Activated CD4-positive, alpha-beta T cell treated with anti-CD3 and anti-CD28 coated beads, Interleukin-2, amount 10 ng/mL, durations not matched to agents 7 days and 5 days (primary cell): Measurements from ENCODE around the gene BOC. TPM values are rescaled to one million over a fixed set of nuclear protein-coding genes. Genes with fewer than 3 reads are reported as not detected.

Source experiments
- CTCF ChIA-PET: fragments of 350-600 bp; sonication (Branson Sonifier 250); formaldehyde crosslinking; loops from one replicate; lab custom pipeline; 2021; ENCODE audit warnings: antibody characterized with exemption; lab: Charles Lee
- POLR2A ChIA-PET: fragments of 350-600 bp; sonication (Branson Sonifier 250); formaldehyde crosslinking; loops from one replicate; lab custom pipeline; 2021; ENCODE audit warnings: antibody characterized with exemption; lab: Charles Lee
- DNase-seq: peaks from one replicate; pipeline ENCODE4 v3.0.0-alpha.2; 2020
- H3K27ac Mint-ChIP-seq: one replicate; pipeline ENCODE4 v1.8.0; 2021; ENCODE audit warnings: mild to moderate bottlenecking, moderate library complexity, mixed read lengths
- H3K27me3 Mint-ChIP-seq: one replicate; pipeline ENCODE4 v1.8.0; 2021; ENCODE audit warnings: mixed read lengths
- H3K36me3 Mint-ChIP-seq: one replicate; pipeline ENCODE4 v1.8.0; 2021; ENCODE audit warnings: low read depth, mixed read lengths
- H3K4me1 Mint-ChIP-seq: one replicate; pipeline ENCODE4 v1.8.0; 2021; ENCODE audit warnings: mixed read lengths
- H3K4me3 Mint-ChIP-seq: one replicate; pipeline ENCODE4 v1.8.0; 2021; ENCODE audit warnings: mild to moderate bottlenecking, moderate library complexity, mixed read lengths
- H3K9me3 Mint-ChIP-seq: one replicate; pipeline ENCODE4 v1.8.0; 2021; ENCODE audit warnings: mixed read lengths
- total RNA-seq, 2 experiments: library from RNA; stranded (reverse); gene quantifications; one replicate each; pipeline ENCODE4 v1.2.3, GENCODE V29; 2021

The BOC gene
- total RNA-seq, 2 experiments from 2014 or later = not detected

DNA sequence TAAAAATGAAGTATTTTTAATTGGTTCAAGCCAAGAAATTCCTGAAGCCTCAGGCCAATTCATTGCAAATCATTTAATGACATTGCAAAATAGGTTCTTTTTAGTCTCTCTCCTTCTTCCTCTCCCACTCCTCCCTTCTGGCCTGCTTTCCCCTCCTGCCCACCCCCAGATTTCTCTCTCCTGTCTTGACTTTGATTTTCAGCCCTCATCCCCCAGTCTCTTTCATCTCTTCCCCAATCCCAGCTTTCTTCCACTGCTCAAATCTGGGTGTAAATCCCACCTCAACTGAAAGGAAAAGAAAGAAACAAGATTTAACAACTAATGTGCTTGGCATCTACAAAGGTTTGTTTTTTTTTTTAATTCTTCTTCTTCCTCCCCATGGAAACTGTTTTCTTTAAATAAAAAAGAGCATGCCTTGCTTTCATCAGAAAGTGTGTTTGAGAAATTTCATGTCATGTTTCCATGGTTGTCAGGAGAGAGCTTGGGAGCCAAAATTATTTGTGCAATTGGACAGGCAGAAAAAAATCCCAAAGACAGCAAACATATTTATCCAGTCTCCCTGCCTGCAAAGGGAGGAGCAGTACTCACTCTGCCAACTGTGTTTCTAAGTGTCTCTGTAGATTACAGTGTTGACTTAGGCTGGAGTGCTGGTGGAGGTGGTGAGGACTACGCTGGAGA, 50.4 kb downstream of the BOC start:
- ChIA-PET CTCF (no interaction called here), POLR2A (no interaction called here)

DNA sequence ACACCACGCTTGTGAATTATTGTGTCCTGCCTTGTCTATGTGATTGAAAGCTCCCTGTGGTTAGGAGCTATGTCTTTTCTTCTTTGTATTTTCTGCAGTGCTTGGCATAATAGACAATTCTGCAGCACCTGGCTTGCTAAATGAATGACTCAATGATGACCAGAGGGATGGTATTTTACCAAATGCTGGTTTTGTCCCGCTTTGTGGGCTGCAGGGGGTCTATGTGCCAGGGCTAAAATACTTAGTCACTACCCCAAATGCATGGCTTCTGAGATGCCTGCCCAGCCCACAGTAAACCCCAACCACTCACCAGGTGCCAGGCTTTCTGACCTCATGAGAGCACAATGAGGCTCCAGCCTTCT, 50.9 kb downstream of the BOC start:
- POLR2A ChIA-PET = no interaction called here
- CTCF ChIA-PET = no interaction called here
- no peaks in the 10 kb centered on the region for H3K36me3 Mint-ChIP-seq
- H3K27me3 Mint-ChIP-seq = peaks cover 7% of the 10 kb centered on the region
- no peak for DNase-seq
- H3K27ac Mint-ChIP-seq = no peak overlapping the region
- H3K9me3 Mint-ChIP-seq = no peaks in the 10 kb centered on the region
- no peaks in the 10 kb centered on the region for H3K4me1 Mint-ChIP-seq
- no peak overlapping the region for H3K4me3 Mint-ChIP-seq

More for the DNA sequence above, 50.4 kb downstream of the BOC start:
- no peak for DNase-seq
- Mint-ChIP-seq H3K27ac (no peak overlapping the region), H3K36me3 (no peaks in the 10 kb centered on the region), H3K4me1 (no peaks in the 10 kb centered on the region), H3K4me3 (no peak overlapping the region), H3K9me3 (no peaks in the 10 kb centered on the region), H3K27me3 (peaks cover 7% of the 10 kb centered on the region)

DNA sequence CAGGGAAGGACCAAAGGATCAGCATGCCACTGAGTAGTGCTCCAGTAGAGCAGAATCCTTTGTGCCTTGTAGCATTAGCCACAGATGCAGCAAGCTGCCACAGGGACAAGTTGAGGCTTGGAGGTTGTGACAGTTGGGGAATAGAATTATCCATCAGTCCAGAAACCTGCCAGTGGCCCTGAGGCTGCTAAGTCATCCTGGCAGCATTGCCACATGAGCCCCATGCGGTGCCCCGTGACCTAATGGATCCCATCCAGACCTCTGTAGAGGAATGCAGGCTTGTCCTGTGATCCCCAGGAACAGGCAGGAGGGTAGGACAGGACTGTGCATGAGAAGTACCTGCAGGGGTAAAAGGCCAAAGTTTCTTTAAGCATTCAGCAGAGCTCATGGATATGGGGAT, 51.7 kb downstream of the BOC start:
- Mint-ChIP-seq H3K9me3 (no peaks in the 10 kb centered on the region), H3K27me3 (peaks cover 7% of the 10 kb centered on the region), H3K36me3 (no peaks in the 10 kb centered on the region), H3K27ac (no peak overlapping the region), H3K4me3 (no peak overlapping the region), H3K4me1 (no peaks in the 10 kb centered on the region)
- no peak for DNase-seq
- CTCF ChIA-PET = interaction anchor here (1.3 kb wide), 1 partner anchor 10 kb away, joined by 3 read pairs; no protein-coding TSS in a partner anchor
- POLR2A ChIA-PET = no interaction called here

DNA sequence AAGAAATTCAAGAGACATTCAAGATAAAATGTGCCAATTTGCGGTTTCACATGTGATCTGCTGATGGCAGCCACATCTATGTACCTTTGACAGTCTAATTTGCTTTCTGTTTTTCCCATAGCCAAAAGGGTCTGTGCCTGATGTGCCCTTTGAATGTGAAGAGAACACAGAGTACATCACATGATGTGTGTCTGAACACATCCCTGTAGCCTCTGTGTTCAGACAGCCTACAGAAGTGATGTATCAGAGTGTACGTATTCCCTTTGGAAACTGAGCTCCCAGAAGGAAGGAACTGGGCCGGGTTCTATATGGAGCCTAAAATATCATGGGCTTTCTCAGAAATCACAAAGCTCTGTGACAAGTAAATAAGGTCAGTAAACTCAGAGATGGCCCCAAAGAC, 52.4 kb downstream of the BOC start:
- Mint-ChIP-seq H3K36me3 (no peaks in the 10 kb centered on the region), H3K4me3 (no peak overlapping the region), H3K27me3 (peaks cover 9% of the 10 kb centered on the region), H3K27ac (no peak overlapping the region), H3K4me1 (no peaks in the 10 kb centered on the region), H3K9me3 (no peaks in the 10 kb centered on the region)
- POLR2A ChIA-PET = no interaction called here
- CTCF ChIA-PET = interaction anchor here (1.0 to 2.4 kb wide), 3 partner anchors 9 to 25 kb away, joined by 3 to 6 read pairs (median 4); no protein-coding TSS in a partner anchor
- DNase-seq = no peak

DNA sequence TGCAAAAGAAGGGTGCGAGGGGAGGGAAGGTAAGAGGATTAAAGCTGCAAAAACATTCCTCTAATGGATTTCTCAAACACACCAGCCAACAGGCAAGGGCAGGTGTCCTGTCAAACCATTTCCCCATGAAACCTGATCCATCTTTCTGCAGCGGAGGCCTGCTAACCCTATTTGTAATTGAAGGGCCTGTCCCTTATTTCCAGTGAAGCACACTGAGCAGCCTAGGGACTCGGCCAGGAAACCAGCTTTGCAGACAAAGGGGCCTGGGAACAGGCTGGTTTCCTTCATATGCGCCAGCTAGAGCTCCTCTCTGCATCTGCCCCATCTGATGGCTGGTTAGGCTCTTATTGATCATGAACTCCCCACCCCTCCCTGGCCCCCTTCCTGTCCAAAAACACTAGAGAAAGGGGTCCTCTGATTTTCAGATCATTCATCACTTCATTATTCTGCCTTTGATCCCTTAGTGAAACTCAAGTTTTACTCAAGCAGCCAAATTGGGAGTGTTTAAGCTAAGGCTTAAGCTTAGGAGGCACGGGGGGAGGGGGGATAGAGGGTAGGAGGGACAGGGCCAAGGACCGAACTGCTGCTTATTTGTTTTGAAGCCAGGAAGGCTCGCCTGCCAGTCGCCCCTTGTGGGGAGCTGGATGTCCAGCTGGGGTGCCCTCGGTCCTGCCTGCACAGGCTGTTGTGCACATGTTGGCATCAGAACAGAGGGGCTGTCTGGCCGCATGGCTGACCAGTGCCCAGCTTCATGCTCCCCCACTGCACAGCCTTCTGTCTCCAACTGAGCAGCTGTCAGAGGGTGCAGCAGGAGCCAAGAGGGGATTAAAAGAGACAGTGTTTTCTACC, 53.1 kb downstream of the BOC start:
- ChIA-PET POLR2A (interaction anchor here (0.6 kb wide), 1 partner anchor 159 kb away, joined by 4 read pairs; no protein-coding TSS in a partner anchor), CTCF (interaction anchor here (1.0 to 2.4 kb wide), 3 partner anchors 8 to 24 kb away, joined by 3 to 6 read pairs (median 4); no protein-coding TSS in a partner anchor)
- H3K4me3 Mint-ChIP-seq = no peak overlapping the region
- no peak overlapping the region for H3K27ac Mint-ChIP-seq
- H3K9me3 Mint-ChIP-seq = no peaks in the 10 kb centered on the region
- H3K27me3 Mint-ChIP-seq = peaks cover 9% of the 10 kb centered on the region
- no peak for DNase-seq
- no peaks in the 10 kb centered on the region for H3K4me1 Mint-ChIP-seq
- H3K36me3 Mint-ChIP-seq = no peaks in the 10 kb centered on the region

DNA sequence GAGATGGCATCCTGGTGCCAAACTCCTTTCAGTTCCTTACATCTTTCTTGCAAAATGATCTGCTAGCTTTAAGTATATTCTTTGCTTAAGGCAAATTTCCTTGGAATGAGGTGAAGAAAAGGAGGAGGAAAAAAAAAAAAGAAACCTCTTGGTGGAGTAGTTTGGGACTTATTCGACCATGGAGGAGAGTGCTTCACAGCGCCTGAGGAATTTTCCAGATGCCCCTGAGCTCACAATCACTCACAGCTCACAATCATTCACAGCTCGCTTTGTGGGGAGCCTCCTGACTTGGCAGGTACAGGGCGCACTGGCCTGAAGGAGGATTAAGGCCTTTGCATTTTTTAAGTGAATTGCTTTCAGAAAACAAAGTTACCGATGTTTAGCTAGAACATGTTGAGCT, 53.9 kb downstream of the BOC start:
- ChIA-PET CTCF (interaction anchor here (2.4 kb wide), 1 partner anchor 23 kb away, joined by 6 read pairs; no protein-coding TSS in a partner anchor), POLR2A (no interaction called here)
- Mint-ChIP-seq H3K27me3 (peaks cover 9% of the 10 kb centered on the region), H3K36me3 (no peaks in the 10 kb centered on the region), H3K4me1 (no peaks in the 10 kb centered on the region), H3K4me3 (no peak overlapping the region), H3K27ac (no peak overlapping the region), H3K9me3 (no peaks in the 10 kb centered on the region)
- no peak for DNase-seq

DNA sequence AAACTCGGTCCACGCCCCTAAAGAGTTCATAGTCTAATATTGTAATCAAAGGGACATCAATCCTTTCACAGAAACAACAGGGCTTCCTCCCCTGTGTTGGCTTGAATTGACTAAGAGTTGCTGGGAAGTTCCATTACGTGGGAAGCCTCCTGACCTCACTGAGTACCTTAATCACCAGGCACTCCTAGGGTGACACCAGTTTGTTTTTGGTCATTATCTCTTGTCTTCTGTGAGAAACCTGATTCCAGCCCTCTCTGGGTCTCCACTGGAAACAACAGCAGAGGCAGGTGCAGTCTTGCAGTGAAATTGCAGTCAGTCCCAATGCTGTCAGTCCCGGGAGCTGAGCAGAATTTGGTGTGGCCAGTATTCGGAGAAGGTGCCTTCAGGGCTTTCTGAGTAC, 55.4 kb downstream of the BOC start:
- CTCF ChIA-PET = interaction anchor here (1.7 kb wide), 1 partner anchor 47 kb away, joined by 5 read pairs; no protein-coding TSS in a partner anchor
- no peak overlapping the region for H3K27ac Mint-ChIP-seq
- H3K27me3 Mint-ChIP-seq = peaks cover 7% of the 10 kb centered on the region
- no peak overlapping the region for H3K4me3 Mint-ChIP-seq
- no peaks in the 10 kb centered on the region for H3K4me1 Mint-ChIP-seq
- DNase-seq = no peak
- H3K36me3 Mint-ChIP-seq = no peaks in the 10 kb centered on the region
- POLR2A ChIA-PET = no interaction called here
- H3K9me3 Mint-ChIP-seq = no peaks in the 10 kb centered on the region

DNA sequence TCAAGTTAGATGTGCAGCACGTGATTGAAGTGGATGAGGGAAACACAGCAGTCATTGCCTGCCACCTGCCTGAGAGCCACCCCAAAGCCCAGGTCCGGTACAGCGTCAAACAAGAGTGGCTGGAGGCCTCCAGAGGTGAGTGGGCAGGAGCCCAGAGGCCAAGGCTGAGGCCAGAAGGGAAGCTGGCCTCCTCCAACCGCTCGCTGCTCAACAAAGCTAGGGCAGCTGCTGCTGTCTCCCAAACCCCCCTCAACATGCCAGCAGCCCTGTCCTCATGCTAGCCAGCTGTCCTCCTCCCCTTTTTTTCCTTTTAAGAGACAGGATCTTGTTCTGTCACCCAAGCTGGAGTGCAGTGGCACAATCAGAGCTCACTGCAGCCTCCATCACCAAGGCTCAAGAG, 57.0 kb downstream of the BOC start:
- POLR2A ChIA-PET = no interaction called here
- Mint-ChIP-seq H3K36me3 (no peaks in the 10 kb centered on the region), H3K4me3 (no peak overlapping the region), H3K27me3 (peaks cover 5% of the 10 kb centered on the region), H3K27ac (no peak overlapping the region), H3K9me3 (no peaks in the 10 kb centered on the region), H3K4me1 (no peaks in the 10 kb centered on the region)
- CTCF ChIA-PET = interaction anchor here (1.7 kb wide), 1 partner anchor 49 kb away, joined by 5 read pairs; no protein-coding TSS in a partner anchor
- no peak for DNase-seq

DNA sequence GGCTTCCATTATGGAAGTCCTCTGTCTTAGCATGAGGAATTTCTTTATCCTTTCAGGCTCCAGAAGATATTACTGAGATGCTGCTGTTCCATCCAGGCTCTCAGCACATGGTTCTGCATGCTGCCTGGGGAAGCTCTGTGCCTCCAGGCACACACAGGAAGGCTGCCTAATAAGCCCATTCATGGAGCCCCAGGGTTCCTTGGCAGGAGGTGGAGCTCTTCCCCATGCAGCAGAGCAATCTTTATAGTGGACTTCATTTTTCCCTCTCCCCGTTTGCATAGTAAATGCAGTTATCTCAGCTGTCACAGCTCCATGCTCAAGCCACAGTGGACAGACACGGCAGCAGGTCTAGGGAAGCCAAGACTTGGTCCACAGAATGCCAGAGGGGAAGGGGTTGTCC, 57.6 kb downstream of the BOC start:
- no peaks in the 10 kb centered on the region for H3K36me3 Mint-ChIP-seq
- POLR2A ChIA-PET = no interaction called here

DNA sequence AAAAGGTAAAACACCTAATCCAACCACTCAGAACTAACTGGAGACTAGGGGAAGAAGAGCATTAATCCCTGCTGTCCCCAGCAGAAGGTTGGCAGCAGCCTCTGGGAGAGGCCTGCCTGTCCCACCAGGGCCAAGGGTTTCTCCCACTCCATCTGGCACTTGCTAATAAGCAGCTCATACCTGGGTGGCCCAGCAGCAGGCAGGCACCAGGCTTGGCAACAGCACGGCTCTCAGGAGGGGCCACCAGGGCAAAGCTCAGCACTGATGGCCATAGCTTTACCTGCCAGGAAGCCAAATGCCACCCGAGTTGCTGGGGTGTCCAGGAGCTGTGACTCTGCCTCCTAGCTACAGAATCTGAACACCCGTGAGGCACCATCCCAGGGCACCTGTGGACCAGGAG, 58.3 kb downstream of the BOC start:
- Mint-ChIP-seq H3K4me1 (no peaks in the 10 kb centered on the region), H3K36me3 (no peaks in the 10 kb centered on the region), H3K27me3 (peaks cover 2% of the 10 kb centered on the region), H3K4me3 (no peak overlapping the region), H3K27ac (no peak overlapping the region), H3K9me3 (no peaks in the 10 kb centered on the region)
- ChIA-PET POLR2A (no interaction called here), CTCF (interaction anchor here (0.6 kb wide), 1 partner anchor 89 kb away, joined by 3 read pairs; no protein-coding TSS in a partner anchor)
- no peak for DNase-seq

More for the DNA sequence above, 57.6 kb downstream of the BOC start:
- Mint-ChIP-seq H3K27ac (no peak overlapping the region), H3K9me3 (no peaks in the 10 kb centered on the region), H3K27me3 (peaks cover 2% of the 10 kb centered on the region), H3K4me1 (no peaks in the 10 kb centered on the region), H3K4me3 (no peak overlapping the region)
- CTCF ChIA-PET = no interaction called here
- no peak for DNase-seq

DNA sequence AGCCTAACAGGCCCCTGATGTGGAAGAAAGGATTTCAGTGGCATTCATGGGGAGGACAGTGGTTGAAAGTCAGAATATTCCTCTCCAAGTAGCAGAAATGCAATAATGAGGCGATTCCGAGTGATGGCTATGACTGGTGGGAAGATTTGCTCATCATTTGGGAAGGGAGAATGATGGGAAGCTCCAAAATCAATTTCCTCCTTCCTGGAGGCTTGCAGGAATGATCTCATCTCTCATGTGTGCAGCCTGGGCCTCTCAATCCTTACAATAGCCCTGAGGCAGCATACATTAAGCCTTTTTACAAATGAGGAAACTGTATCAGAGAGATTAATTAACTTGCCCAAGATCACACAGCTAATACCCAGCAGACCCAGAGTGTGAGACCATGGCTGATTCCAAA, 58.7 kb downstream of the BOC start:
- no peak overlapping the region for H3K4me3 Mint-ChIP-seq
- DNase-seq = no peak
- no peaks in the 10 kb centered on the region for H3K4me1 Mint-ChIP-seq
- ChIA-PET CTCF (no interaction called here), POLR2A (no interaction called here)
- peaks cover 2% of the 10 kb centered on the region for H3K27me3 Mint-ChIP-seq
- no peaks in the 10 kb centered on the region for H3K9me3 Mint-ChIP-seq
- no peaks in the 10 kb centered on the region for H3K36me3 Mint-ChIP-seq
- no peak overlapping the region for H3K27ac Mint-ChIP-seq

DNA sequence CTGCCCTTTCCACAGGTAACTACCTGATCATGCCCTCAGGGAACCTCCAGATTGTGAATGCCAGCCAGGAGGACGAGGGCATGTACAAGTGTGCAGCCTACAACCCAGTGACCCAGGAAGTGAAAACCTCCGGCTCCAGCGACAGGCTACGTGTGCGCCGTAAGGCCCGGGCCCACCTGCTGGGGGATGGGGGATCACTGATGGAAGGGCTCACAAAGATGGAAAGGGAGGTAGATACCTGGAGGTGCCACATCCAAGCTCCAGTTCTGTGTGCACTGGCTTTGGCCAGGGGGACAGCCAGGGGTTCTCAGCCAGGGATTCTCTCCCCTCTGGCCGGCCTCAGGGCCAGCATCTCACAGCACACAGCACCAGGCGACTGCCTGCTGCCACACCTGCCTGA, 59.4 kb downstream of the BOC start:
- no peak overlapping the region for H3K4me3 Mint-ChIP-seq
- H3K36me3 Mint-ChIP-seq = no peaks in the 10 kb centered on the region
- no peak overlapping the region for H3K27ac Mint-ChIP-seq
- H3K9me3 Mint-ChIP-seq = no peaks in the 10 kb centered on the region
- no peaks in the 10 kb centered on the region for H3K4me1 Mint-ChIP-seq
- ChIA-PET CTCF (no interaction called here), POLR2A (no interaction called here)
- H3K27me3 Mint-ChIP-seq = peaks cover 2% of the 10 kb centered on the region
- no peak for DNase-seq

DNA sequence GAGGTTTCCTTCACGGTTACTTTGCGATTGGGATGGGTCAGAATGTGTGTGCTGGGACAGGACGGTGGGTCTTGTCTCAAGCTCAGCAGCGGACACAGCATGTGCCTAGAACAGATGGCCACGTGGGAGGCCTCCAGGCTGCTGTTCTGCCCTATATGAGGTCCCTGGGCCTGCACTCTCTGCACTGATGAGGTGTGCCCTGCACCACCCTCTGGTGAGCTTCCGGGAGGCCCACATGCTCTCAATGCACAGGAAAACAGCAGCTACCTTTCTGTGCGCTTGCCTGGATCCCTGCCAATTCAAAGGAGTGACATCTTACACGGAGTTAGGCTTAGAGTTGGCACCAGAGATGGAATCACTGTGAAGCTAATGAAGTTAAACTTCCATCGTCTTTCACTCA, 59.8 kb downstream of the BOC start:
- H3K4me1 Mint-ChIP-seq = peaks cover 4% of the 10 kb centered on the region
- peaks cover 2% of the 10 kb centered on the region for H3K27me3 Mint-ChIP-seq
- CTCF ChIA-PET = no interaction called here
- no peak for DNase-seq
- H3K27ac Mint-ChIP-seq = no peak overlapping the region
- POLR2A ChIA-PET = no interaction called here
- no peaks in the 10 kb centered on the region for H3K9me3 Mint-ChIP-seq
- no peaks in the 10 kb centered on the region for H3K36me3 Mint-ChIP-seq
- no peak overlapping the region for H3K4me3 Mint-ChIP-seq
